Tibial artery (tissue), 4 donors: ENCODE measurements around the gene SLC16A10.

Experiments used
- DNase-seq, 2 donors: peaks; one replicate each; pipeline ENCODE4 v3.0.0-alpha.2; 2019
- H3K27ac ChIP-seq, 2 donors: fragments of 200-600 bp; sonication (generic) in 1 of 2; 1 replicate in 1 of 2; 2 replicates in 1 of 2; pipeline ENCODE4 v1.5.1; 2018 to 2019; ENCODE audit warnings: mild to moderate bottlenecking in 1 of 2
- H3K27me3 ChIP-seq, 2 donors: fragments of 200-600 bp; sonication (generic) in 1 of 2; one replicate each; pipeline versions ENCODE4 v1.5.1 to v1.6.0; 2016 to 2019
- H3K36me3 ChIP-seq, 3 donors: fragments of 200-600 bp; sonication (generic) in 2 of 3; one replicate each; pipeline ENCODE4 v1.5.1; 2016 to 2019; ENCODE audit warnings: mild to moderate bottlenecking in 2 of 3
- H3K4me1 ChIP-seq, 4 donors: fragments of 200-600 bp; sonication (generic) in 2 of 4; 1 replicate in 3 of 4; 2 replicates in 1 of 4; pipeline ENCODE4 v1.5.1; 2016 to 2019
- H3K4me3 ChIP-seq, 2 donors: fragments of 200-600 bp; sonication (generic) in 1 of 2; 1 replicate in 1 of 2; 2 replicates in 1 of 2; pipeline ENCODE4 v1.5.1; 2018 to 2019; ENCODE audit warnings: mild to moderate bottlenecking in 2 of 2
- H3K9me3 ChIP-seq, 3 donors: fragments of 200-600 bp; sonication (generic) in 1 of 3; one replicate each; pipeline ENCODE4 v1.5.1; 2016 to 2019
- intact Hi-C: fragments of 100-400 bp; cut with DNase I; formaldehyde crosslinking; loops from one replicate; pipeline ENCODE4 v1.15.0; 2023; ENCODE audit warnings: low total_unique reads
- TF ChIP-seq, protein P1 (sequence below), 2 experiments: fragments of 200-600 bp in 1 of 2; fragments of 450-650 bp in 1 of 2; IDR thresholded peaks; one replicate each; pipeline ENCODE4 v1.5.1; 2017 to 2019; ENCODE audit warnings: antibody characterized with exemption in 2 of 2, mild to moderate bottlenecking in 1 of 2, moderate library complexity in 1 of 2

The SLC16A10 gene

GRCh38 chr6:111230351-111231089 lies 143.2 kb downstream of the SLC16A10 start:
- H3K4me3 ChIP-seq: no peak overlapping the region
- H3K27ac ChIP-seq: no peak overlapping the region
- no peaks in the 10 kb centered on the region for H3K27me3 ChIP-seq
- no peak for DNase-seq
- H3K4me1 ChIP-seq: peaks cover 0 to 21% (median 0%) of the 10 kb centered on the region in 4 donors
- no peaks in the 10 kb centered on the region for H3K9me3 ChIP-seq
- no peaks in the 10 kb centered on the region for H3K36me3 ChIP-seq
- TF ChIP-seq, protein P1, sequence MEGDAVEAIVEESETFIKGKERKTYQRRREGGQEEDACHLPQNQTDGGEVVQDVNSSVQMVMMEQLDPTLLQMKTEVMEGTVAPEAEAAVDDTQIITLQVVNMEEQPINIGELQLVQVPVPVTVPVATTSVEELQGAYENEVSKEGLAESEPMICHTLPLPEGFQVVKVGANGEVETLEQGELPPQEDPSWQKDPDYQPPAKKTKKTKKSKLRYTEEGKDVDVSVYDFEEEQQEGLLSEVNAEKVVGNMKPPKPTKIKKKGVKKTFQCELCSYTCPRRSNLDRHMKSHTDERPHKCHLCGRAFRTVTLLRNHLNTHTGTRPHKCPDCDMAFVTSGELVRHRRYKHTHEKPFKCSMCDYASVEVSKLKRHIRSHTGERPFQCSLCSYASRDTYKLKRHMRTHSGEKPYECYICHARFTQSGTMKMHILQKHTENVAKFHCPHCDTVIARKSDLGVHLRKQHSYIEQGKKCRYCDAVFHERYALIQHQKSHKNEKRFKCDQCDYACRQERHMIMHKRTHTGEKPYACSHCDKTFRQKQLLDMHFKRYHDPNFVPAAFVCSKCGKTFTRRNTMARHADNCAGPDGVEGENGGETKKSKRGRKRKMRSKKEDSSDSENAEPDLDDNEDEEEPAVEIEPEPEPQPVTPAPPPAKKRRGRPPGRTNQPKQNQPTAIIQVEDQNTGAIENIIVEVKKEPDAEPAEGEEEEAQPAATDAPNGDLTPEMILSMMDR (IDR thresholded peaks at IDR 0.05): no peak
- intact Hi-C loops: no loop called here

DNA sequence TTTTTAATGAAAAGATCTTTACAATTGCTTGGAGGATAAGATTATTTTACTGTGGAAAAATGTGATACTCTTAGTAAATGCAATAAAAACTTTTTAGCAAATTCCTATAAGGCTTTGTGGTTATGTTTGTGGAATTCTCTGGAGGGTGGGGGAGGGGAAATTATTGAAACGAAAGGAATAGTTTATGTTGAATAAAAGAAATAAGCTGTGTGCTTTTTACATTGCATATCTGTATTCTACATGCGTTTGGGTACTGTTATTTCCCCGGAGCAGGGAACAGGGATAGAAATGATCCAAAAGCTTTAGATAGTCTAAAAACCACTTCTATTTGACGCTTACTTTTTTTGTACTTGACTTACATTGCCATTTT lies 143.8 kb downstream of the SLC16A10 start:
- intact Hi-C loops: no loop called here
- no peak overlapping the region for H3K4me3 ChIP-seq
- no peak overlapping the region for H3K27ac ChIP-seq
- peaks cover 0 to 21% (median 0%) of the 10 kb centered on the region in 4 donors for H3K4me1 ChIP-seq
- H3K36me3 ChIP-seq: no peaks in the 10 kb centered on the region
- DNase-seq: no peak
- no peaks in the 10 kb centered on the region for H3K27me3 ChIP-seq
- TF ChIP-seq, protein P1 (IDR thresholded peaks at IDR 0.05): no peak
- no peaks in the 10 kb centered on the region for H3K9me3 ChIP-seq

DNA sequence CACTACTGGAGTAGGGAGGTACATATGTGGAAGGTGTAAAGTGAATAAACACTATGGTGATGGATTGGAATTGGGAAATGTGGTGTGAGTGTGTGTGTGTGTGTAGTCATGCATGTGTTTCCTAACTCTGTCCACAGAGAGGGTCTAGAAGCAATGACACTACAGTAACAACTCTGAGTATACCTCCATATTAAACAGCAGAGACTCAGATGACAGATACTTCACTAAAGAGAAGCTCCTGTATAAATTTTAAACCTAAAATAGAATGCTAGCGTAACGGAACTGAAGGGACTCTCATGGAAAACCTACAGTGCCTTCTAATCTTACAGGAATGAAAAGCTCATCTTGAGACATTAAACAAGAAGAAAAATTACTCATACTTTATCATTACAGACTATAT lies 150.5 kb downstream of the SLC16A10 start:
- H3K36me3 ChIP-seq: no peaks in the 10 kb centered on the region
- no peak overlapping the region for H3K27ac ChIP-seq
- no peak overlapping the region for H3K4me3 ChIP-seq
- TF ChIP-seq, protein P1 (IDR thresholded peaks at IDR 0.05): no peak
- no peaks in the 10 kb centered on the region for H3K4me1 ChIP-seq
- H3K9me3 ChIP-seq: no peaks in the 10 kb centered on the region
- intact Hi-C loops: no loop called here
- H3K27me3 ChIP-seq: no peaks in the 10 kb centered on the region
- DNase-seq: no peak

DNA sequence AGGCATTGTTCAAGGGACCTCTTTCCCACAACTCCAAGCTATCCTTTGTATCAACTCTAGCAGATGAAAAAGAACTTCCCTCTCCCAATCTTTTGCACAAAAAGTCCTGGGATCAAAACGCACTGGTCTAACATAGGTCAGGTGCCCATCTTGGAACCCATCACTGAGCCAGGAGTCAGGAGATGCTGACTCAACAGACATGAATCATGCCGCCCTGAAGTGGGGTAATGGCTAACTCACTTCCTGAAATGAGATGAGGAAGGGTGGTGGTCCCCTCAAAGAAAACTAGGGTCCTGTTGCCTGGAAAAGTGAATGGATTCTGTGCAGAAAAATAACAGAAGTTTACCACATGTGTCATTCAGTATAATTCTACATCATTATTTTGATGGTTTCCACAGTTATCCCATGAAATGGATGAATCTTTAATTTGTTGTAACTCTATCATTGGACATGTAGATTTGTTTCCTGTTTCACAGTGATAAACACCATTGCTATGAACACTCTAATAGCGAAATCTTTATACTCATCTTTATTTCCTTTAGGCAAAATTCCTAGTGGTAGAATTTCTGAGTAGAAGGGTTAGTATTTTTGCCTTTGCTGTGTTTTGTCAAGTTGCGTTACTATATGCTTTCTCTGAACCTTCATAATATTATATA lies 151.3 kb downstream of the SLC16A10 start:
- H3K36me3 ChIP-seq: no peaks in the 10 kb centered on the region
- no peaks in the 10 kb centered on the region for H3K9me3 ChIP-seq
- H3K27ac ChIP-seq: no peak overlapping the region
- DNase-seq: no peak
- H3K27me3 ChIP-seq: no peaks in the 10 kb centered on the region
- no peaks in the 10 kb centered on the region for H3K4me1 ChIP-seq
- no peak overlapping the region for H3K4me3 ChIP-seq
- intact Hi-C loops: no loop called here
- TF ChIP-seq, protein P1 (IDR thresholded peaks at IDR 0.05): no peak

GRCh38 chr6:111239461-111239860 lies 152.2 kb downstream of the SLC16A10 start:
- no peaks in the 10 kb centered on the region for H3K9me3 ChIP-seq
- H3K4me3 ChIP-seq: no peak overlapping the region
- no peak overlapping the region for H3K27ac ChIP-seq
- no peaks in the 10 kb centered on the region for H3K27me3 ChIP-seq
- H3K36me3 ChIP-seq: no peaks in the 10 kb centered on the region
- DNase-seq: no peak
- intact Hi-C loops: no loop called here
- TF ChIP-seq, protein P1 (IDR thresholded peaks at IDR 0.05): no peak
- H3K4me1 ChIP-seq: no peaks in the 10 kb centered on the region
